EL (cell line): ENCODE measurements around the gene TBC1D22B.

Experiments used
- DNase-seq: peaks from one replicate; pipeline ENCODE4 v3.0.0-alpha.2; 2016

TBC1D22B gene

GRCh38 chr6:37257634-37258404 is at the start of gene TBC1D22B, which contains the start of gene TMEM217:
TSS of gene TBC1D22B (plus strand) at chr6:37257772. CDS start at chr6:37257918, 146 bp downstream.
TSS of gene TMEM217 (minus strand) at chr6:37258144. CDS start at chr6:37219030, 39,114 bp downstream.
- DNase-seq: peak; percentile 95

- DNase-seq: peak; percentile 79
Observed at GRCh38 chr6:37207903-37208456, 49.6 kb upstream of the TBC1D22B start.

DNA sequence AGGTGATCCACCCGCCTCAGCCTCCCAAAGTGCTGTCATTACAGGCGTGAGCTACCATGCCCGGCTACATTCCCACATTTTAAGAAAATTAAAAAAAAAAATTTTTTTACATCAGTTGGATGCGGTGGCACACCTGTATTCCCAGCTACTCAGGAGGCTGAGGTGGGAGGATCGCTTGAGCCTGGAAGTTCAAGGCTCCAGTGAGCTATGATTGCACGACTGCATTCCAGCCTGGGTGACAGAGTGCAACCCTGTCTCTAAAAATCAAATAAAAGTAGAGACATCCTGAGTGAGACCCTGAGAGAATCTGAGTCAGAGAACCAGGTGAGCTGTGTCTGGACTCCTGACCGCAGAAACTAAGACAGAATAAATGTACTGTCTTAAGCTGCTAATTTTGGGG is 48.8 kb upstream of the TBC1D22B start:
- no peak for DNase-seq

- DNase-seq: peak; percentile 15
Observed at GRCh38 chr6:37209461-37210205, 47.9 kb upstream of the TBC1D22B start.

DNA sequence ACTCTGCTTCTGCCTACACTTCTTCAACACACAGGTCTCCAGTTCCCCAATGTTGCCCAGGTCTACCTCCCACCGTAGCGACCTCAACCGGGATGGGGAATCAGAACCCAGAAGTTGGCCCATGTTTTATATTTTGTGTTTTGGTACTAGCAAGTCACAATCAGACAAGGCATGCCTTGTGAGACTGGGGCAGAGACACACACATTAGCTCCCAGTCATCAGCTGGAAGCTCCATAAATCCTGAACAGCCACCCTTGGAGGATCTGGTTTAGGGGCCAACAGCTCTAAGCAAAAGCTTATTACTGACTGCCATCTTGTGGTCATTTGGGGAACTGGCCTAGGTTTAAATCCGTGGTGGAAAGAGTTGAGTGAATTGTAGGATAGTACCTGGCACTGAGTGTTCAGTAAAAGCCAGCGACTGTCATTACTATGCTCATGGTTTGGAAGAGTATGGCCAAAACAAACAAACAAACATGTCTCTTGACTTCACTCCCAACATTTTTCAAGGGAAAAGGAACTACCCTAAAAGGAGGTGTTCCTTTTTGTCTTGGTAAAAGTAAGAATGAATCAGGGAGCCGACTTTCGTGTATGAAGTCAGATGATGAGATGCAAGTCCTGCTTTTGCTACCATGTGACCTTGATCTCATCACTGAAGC is 47.1 kb upstream of the TBC1D22B start:
- DNase-seq: peak; percentile 83

DNA sequence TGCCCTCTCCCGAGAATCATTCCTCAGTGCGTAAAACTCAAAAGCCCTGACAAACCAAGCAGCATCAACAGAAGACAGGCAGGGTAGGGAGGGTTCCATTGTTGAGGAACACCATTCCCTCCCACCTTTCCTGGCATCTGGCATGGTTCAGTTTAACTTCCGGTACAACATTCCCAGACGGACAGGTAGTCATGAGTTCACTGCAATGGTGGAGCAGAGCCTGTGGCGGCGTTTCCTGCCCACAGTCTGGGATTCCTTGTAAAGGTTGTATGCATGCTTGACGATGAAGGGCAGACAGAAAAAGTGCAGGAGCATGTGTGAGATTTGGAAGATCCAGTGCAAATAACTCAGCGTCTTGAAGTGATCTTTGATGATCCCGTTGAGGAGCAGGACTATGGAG is 45.3 kb upstream of the TBC1D22B start:
- DNase-seq: no peak

DNA sequence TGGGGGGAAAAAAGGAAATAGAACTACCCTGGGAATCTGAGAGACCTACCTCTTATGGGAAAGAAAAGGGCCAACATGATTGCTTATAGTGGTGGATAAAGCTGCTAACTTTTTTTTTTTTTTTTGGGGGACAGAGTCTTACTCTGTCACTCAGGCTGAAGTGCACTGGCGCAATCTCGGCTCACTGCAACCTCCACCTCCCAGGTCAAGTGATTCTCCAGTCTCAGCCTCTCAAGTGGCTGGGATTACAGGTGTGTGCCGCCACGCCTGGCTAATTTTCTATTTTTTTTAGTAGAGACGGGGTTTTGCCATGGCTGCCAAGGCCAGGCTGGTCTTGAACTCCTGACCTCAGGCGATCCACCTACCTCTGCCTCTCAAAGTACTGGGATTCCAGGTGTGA is 39.5 kb upstream of the TBC1D22B start:
- no peak for DNase-seq

DNA sequence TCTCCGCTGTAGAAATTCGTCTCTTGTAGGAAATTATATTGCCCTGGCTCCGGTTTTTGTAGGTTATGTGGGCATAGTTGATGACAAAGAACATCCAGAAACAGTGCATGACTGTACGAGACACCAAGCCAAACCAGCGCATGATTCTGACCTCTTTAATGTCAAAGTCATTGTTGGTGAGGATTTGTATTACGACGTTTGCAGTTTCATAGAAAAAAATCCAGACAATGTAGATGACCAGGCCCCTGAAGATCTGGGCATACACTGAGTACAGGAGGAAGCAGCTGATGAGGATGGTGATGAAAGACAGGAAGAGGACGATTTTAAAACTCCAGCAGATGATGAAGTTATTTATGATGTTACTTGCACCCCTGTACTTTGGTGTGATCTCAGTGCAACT is 39.1 kb upstream of the TBC1D22B start:
- DNase-seq: no peak

DNA sequence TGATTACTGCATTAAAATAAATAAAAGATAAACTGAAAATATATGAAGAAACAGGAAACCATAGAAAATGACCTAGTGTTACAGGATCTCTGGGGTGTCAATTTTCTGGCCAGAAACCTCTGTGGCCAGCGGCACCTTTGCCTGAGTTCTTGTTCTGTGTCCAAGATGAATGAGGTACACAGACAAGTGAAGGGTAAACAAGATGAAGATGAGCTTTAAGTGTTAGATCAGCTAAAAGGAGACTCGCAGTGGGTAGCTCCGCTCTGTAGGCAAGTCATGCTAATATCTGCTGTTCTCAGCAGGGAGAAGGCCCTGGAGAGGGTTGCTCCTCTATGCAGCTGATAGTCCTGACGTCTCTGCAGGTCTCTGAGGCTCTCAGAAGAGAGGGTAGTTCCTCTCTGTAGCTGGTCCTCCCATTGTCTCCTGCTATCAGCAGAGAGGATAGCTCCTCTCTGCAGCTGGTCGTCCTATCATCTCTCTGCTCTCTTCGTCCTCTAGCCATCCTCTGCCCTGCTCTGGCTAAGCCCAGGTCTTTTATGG is 35.9 kb upstream of the TBC1D22B start:
- no peak for DNase-seq

DNA sequence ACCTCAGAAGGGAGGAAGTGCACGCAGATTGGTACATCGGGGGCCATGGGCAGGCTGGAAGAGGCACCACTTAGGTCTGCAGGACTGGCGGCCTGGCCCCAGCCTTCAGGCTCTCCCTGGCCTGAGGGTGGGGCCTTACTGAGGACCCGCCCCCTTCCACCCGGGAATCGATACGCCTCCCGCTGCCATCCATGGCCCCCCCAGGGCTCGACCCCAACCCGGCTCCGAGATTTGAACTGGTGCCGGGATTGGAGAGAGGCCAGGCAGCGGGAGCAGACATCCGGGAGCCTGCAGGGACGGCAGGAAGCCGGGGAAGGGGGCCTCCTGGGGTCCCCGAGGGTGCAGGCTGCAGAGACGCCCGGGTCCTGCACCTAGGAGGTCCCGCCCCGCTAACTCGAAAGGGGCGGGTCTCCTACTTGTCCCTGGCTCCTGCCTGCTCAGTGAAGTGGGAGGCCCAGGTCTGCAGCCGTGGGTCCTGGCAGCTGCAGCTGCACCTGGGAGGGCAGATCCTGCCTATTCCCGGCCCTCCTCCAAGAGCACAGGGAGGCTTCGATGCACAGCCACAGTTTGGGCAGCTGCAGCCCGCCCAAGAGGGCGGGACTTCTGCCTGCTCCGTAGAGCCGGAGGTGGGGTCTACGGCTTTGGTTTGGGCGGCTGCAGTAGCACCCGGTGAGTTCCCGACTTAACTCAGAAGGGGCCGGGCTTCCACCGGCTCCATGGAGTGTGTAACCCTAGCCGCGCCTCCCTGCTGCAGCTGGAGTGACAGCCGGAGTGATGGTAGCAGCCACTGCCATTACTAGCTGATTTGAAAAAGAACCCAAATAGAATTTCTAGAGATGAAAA is 35.2 kb upstream of the TBC1D22B start:
- DNase-seq: peak; percentile 93

DNA sequence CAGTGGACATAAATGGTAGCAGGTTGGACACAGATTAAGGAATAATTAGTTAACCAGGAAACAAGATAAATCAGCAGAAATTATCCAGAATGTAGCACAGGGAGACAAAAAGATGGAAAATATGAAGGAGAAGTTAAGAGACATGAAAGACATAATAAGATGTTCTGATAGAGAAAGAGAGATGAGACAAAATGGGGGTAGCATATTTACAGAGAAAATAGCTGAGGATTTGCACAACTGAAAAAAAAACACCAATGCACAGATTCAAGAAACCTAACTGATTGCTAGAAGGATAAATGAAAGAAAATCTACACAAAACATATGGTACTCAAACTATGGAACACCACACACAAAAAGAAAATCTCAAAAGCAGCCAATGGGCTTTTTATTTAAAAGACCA is 34.6 kb upstream of the TBC1D22B start:
- DNase-seq: no peak

DNA sequence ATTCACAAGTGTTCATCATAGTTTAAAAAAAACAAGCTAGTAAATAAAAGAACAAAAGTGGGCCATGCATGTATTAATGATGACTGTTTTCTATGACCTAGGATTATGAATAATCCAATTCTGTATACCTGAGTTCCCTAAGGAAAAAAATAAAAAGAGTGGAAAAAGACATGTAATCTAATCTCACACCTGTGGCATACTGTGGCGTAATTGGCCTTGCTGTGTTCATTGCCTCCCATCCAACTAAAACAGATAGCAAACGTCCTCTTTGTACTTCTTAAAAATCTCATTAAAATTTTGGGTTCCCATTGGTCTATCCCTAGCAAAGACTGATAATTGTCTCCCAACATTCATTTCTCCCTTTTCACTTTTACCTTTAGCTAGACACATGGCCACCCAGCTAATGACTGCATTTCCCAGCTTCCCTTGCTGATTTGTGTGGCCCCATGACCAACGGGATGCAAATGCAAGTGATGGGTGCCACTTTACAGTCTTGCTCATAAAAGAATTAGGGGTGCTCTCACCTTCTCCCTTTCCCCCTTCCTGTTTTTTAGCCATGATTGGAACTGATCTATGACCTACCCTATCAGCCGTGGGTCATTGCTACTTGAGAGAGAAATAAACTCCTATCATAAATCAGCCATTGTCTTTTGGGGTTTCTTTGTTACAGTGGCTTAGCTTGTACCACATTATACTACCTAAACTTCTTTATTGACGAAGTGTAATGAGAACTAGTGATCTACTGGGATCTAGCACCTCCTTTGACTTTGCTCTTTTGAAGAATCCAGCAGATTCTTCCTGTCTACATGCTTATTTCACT is 32.0 kb upstream of the TBC1D22B start:
- no peak for DNase-seq

DNA sequence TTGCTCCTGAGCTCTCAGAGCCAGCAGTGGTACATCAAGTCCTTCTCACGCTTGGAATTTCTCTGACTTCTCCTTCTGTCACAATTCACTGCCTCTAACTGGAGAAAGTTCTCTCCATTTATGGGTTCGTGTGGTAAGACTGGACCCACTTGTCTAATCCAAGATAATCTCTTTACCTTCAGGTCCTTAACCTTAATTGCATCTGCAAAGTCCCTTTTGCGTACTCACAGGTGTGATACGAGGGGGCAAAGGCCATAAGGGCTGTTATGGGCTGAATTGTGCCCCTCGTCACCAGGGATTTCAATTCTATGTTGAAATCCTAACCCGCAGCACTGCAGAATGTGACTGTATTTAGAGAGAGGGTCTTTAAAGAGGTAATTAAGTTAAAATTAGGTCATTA is 27.5 kb upstream of the TBC1D22B start:
- no peak for DNase-seq

- no peak for DNase-seq
Observed at GRCh38 chr6:37232430-37233017, 25.0 kb upstream of the TBC1D22B start.

DNA sequence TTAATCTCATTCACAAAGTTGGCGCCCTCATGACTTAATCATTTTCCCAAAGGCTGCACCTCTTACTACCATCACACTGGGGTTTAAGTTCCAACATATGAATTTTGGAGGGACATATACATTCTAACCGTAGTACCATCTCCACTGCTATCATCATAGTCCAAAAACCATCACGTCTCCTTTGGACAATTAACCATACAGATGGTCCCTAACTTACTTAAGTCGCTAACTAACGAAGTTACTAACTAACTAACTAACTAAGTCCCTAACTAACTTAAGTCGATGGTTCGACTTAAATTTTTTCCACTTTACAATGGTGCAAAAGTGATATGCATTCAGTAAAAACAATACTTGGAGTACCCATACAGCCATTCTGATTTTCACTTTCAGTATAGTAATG is 24.0 kb upstream of the TBC1D22B start:
- DNase-seq: no peak

DNA sequence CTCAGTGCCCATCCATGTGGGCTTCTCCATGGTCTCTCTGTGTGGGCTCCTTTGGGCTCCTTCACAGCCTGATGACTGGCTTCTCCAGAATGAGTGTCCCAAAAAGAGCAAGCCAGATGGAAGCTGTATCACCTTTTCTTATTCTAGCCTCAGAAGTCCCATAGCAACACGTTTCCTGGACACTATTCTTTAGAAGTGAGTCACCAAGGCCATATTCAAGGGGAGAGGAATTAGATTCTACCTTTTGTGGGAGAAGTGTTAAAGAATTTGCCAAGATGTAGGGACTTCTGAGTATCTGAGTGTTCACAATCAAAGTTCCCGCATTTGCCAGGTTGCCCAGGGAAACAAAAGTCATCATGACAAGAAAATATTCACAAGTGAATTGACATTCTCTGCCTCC is 20.7 kb upstream of the TBC1D22B start:
- DNase-seq: peak; percentile 29

- no peak for DNase-seq
Observed at GRCh38 chr6:37237789-37238188, 19.8 kb upstream of the TBC1D22B start.

GRCh38 chr6:37238381-37238780 is 19.2 kb upstream of the TBC1D22B start:
- DNase-seq: no peak

DNA sequence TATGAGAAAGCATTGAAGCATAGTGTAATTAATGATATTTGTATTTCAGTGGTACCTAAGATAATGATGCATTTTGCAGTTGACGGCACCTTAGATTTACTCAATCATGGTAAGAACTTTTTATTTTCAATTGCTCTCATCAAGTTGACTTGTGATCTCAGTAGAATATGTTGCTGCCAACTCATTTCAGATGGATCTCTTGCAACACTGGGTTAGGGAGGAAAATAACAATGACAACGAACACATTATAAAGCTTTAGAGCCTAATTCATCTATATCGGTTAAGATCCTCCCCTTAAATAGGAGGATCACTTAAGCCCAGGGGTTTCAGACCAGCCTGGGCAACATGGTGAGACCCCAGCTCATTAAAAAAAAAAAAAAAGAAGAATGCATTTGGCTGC is 18.0 kb upstream of the TBC1D22B start:
- peak; percentile 30 for DNase-seq

- DNase-seq: peak; percentile 98
Observed at GRCh38 chr6:37239950-37240713, 17.4 kb upstream of the TBC1D22B start.
